Measurements from ENCODE around the gene ZNF169.
"Not testable (repeated sequence)": the region's sequence is repeated elsewhere in the genome, so short reads cannot be mapped to it uniquely, and the experiment has no call there.

GRCh38 chr9:94316236-94316635 lies 57.1 kb downstream of the ZNF169 start:
- TF ChIP-seq CTCF, EP300, POLR2A (IDR thresholded peaks at IDR 0.05): not testable (repeated sequence)

All from tibial nerve (tissue), 4 donors.